HG03442 (cell line): Measurements from ENCODE around the gene NCL.

ENCODE experiments used
- ATAC-seq: cut with Tn5 transposase; IDR thresholded peaks from one replicate; pipeline ENCODE4 v1.9.1; 2021; ENCODE audit warnings: mild to moderate bottlenecking, moderate library complexity; ENCODE audit not compliant: unreplicated experiment

Gene NCL

GRCh38 chr2:231463698-231464575, at the start of gene NCL:
TSS of gene NCL (minus strand) at chr2:231464484. CDS start at chr2:231464353, 131 bp downstream.
- ATAC-seq = peak; percentile 87

- no peak for ATAC-seq
Measured at GRCh38 chr2:231513746-231514224, 49.5 kb upstream of the NCL start.

GRCh38 chr2:231512222-231512621, 47.9 kb upstream of the NCL start:
- ATAC-seq = no peak

GRCh38 chr2:231503766-231504165, 39.5 kb upstream of the NCL start:
- no peak for ATAC-seq

- ATAC-seq = no peak
Measured at GRCh38 chr2:231502596-231502995, 38.3 kb upstream of the NCL start.

GRCh38 chr2:231497651-231498050, 33.4 kb upstream of the NCL start:
- ATAC-seq = no peak

- ATAC-seq = no peak
Measured at GRCh38 chr2:231494669-231495068, 30.4 kb upstream of the NCL start.

GRCh38 chr2:231490801-231491200, 26.5 kb upstream of the NCL start:
- ATAC-seq = no peak

- no peak for ATAC-seq
Measured at GRCh38 chr2:231489990-231490389, 25.7 kb upstream of the NCL start.

- ATAC-seq = no peak
Measured at GRCh38 chr2:231488331-231488730, 24.0 kb upstream of the NCL start.

GRCh38 chr2:231486851-231487596, 22.7 kb upstream of the NCL start:
- no peak for ATAC-seq

- ATAC-seq = peak; percentile 14
Measured at GRCh38 chr2:231483398-231484329, 19.4 kb upstream of the NCL start.

- ATAC-seq = peak; percentile 84
Measured at GRCh38 chr2:231482806-231483391, 18.6 kb upstream of the NCL start.

GRCh38 chr2:231480781-231481180, 16.5 kb upstream of the NCL start:
- no peak for ATAC-seq

GRCh38 chr2:231479455-231479854, 15.2 kb upstream of the NCL start:
- ATAC-seq = no peak

- ATAC-seq = no peak
Measured at GRCh38 chr2:231476920-231477319, 12.6 kb upstream of the NCL start.

- no peak for ATAC-seq
Measured at GRCh38 chr2:231475965-231476364, 11.7 kb upstream of the NCL start.

GRCh38 chr2:231472816-231473215, 8.5 kb upstream of the NCL start:
- no peak for ATAC-seq

GRCh38 chr2:231470246-231470900, 6.1 kb upstream of the NCL start:
- no peak for ATAC-seq

- no peak for ATAC-seq
Measured at GRCh38 chr2:231469583-231469950, 5.3 kb upstream of the NCL start.
